Prostate gland (tissue), 2 donors: ENCODE measurements around the gene TNNI2. TPM values are rescaled to one million over a fixed set of nuclear protein-coding genes. Genes with fewer than 3 reads are reported as not detected.

Experiments
- DNase-seq: peaks from one replicate; pipeline ENCODE4 v3.0.0-alpha.2; 2019; ENCODE audit warnings: low spot score
- H3K27ac ChIP-seq, 2 donors: fragments of 200-600 bp; sonication (generic); 2 replicates each; pipeline ENCODE4 v1.5.1; 2017 to 2019
- H3K27me3 ChIP-seq: fragments of 200-600 bp; sonication (generic); replicated peaks from 2 replicates; pipeline ENCODE4 v1.5.1; 2019; ENCODE audit not compliant: insufficient read depth
- H3K36me3 ChIP-seq, 2 donors: fragments of 200-600 bp; sonication (generic); 1 replicate in 1 of 2; 2 replicates in 1 of 2; pipeline versions ENCODE4 v1.5.1 to v1.8.1; 2017 to 2019
- H3K4me1 ChIP-seq: fragments of 200-600 bp; sonication (generic); replicated peaks from 2 replicates; pipeline ENCODE4 v1.5.1; 2019
- H3K4me3 ChIP-seq, 2 donors: fragments of 200-600 bp; sonication (generic); 2 replicates each; pipeline ENCODE4 v1.5.1; 2017 to 2019
- H3K9me3 ChIP-seq: fragments of 200-600 bp; sonication (generic); 2 replicates; pipeline ENCODE4 v1.5.1; 2017
- POLR2A ChIP-seq: fragments of 450-650 bp; IDR thresholded peaks from one replicate; pipeline ENCODE4 v1.6.1; 2016; ENCODE audit warnings: antibody characterized with exemption, mild to moderate bottlenecking
- POLR2AphosphoS5 ChIP-seq: sonication (generic); formaldehyde crosslinking; IDR thresholded peaks from one replicate; pipeline ENCODE4 v1.6.1; 2017; ENCODE audit warnings: antibody characterized with exemption
- WGBS: methylation state at CpG from one replicate; pipeline ENCODE4 v1.1.5; 2018; 5-methylcytosine and 5-hydroxymethylcytosine counted together
- intact Hi-C: fragments of 100-400 bp; cut with DNase I; formaldehyde crosslinking; loops from one replicate; pipeline ENCODE4 v1.14.2; 2022
- total RNA-seq, 2 donors: library from RNA; depleted of rRNA; stranded (reverse); fragments of >200 nt; gene quantifications; one replicate each; pipeline ENCODE4 v1.1.0, GENCODE V29; 2016
- TF ChIP-seq, protein P1 (sequence below), 4 experiments: fragments of 200-600 bp in 2 of 4; fragments of 450-650 bp in 2 of 4; sonication (generic) in 2 of 4; IDR thresholded peaks; 1 replicate in 3 of 4; 2 replicates in 1 of 4; pipeline ENCODE4 v1.5.1; 2016 to 2019; ENCODE audit warnings: antibody characterized with exemption in 4 of 4, mild to moderate bottlenecking in 2 of 4, moderate library complexity in 2 of 4

Gene TNNI2
- total RNA-seq, 2 donors from 2014 or later: 5.5 TPM; not detected in 1

- no peak for DNase-seq
- no peak overlapping the region for H3K27ac ChIP-seq
- H3K27me3 ChIP-seq: no peaks in the 10 kb centered on the region
- no peak for TF ChIP-seq POLR2AphosphoS5
- no peak for TF ChIP-seq POLR2A
- TF ChIP-seq, protein P1, sequence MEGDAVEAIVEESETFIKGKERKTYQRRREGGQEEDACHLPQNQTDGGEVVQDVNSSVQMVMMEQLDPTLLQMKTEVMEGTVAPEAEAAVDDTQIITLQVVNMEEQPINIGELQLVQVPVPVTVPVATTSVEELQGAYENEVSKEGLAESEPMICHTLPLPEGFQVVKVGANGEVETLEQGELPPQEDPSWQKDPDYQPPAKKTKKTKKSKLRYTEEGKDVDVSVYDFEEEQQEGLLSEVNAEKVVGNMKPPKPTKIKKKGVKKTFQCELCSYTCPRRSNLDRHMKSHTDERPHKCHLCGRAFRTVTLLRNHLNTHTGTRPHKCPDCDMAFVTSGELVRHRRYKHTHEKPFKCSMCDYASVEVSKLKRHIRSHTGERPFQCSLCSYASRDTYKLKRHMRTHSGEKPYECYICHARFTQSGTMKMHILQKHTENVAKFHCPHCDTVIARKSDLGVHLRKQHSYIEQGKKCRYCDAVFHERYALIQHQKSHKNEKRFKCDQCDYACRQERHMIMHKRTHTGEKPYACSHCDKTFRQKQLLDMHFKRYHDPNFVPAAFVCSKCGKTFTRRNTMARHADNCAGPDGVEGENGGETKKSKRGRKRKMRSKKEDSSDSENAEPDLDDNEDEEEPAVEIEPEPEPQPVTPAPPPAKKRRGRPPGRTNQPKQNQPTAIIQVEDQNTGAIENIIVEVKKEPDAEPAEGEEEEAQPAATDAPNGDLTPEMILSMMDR (IDR thresholded peaks at IDR 0.05): no peak
- intact Hi-C loops: no loop called here
- no peak overlapping the region for H3K4me3 ChIP-seq
- 91% methylated on average over 4 of the region's 4 CpGs for WGBS
- no peaks in the 10 kb centered on the region for H3K4me1 ChIP-seq
- no peaks in the 10 kb centered on the region for H3K9me3 ChIP-seq
- no peaks in the 10 kb centered on the region for H3K36me3 ChIP-seq
These were observed 22.9 kb downstream of the TNNI2 start for GRCh38 chr11:1861435-1862411.

- Histone ChIP-seq H3K4me3 (no peak overlapping the region), H3K36me3 (no peaks in the 10 kb centered on the region), H3K4me1 (no peaks in the 10 kb centered on the region), H3K27ac (no peak overlapping the region), H3K9me3 (no peaks in the 10 kb centered on the region), H3K27me3 (no peaks in the 10 kb centered on the region)
- TF ChIP-seq POLR2A: no peak
- TF ChIP-seq POLR2AphosphoS5: no peak
- TF ChIP-seq, protein P1 (IDR thresholded peaks at IDR 0.05): no peak
- intact Hi-C loops: no loop called here
- no peak for DNase-seq
- 94% methylated on average over 13 of the region's 14 CpGs for WGBS
These were observed 24.0 kb downstream of the TNNI2 start for GRCh38 chr11:1862588-1863351.

DNA sequence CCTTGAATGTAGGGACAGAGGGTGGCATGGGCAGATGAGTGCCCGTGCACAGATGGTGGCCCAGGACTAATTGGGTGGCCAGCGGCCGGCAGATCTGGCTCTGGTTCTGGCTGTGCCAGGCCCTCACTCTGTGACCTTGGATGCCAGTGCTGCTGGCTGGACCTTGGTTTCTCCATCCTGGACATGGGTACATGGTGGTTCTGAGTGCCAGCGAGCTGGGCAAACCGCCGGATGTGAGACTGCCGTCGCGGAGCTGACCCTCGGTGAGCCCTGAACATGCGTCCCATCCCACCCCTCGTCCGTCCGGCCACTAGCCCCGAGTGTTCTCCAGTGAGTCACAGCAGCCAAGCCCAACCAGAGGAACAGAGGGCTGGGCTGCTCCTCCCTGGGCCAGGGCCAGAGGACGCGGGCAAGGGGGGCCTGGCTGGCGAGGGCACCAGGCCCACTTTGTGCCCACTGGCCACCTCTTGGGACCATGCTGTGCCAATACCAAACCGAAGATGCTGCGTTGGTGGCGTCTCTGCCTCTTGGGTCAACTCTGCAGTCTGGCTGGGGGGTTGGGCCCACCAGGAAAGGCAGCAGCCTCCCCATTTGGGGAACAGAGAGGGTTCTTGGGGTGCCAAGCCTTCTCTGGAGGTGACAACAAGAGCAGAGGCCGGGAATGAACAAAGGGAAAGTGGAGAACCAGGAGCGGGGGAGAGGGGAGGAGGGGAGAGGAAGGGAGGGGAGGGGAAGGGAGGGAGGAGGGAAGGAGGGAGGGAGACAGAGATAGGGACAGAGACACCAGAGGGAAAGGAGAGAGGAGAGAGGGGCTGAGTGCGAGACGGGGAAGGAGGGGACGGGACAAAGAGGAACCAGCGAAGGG lies 24.8 kb downstream of the TNNI2 start:
- Histone ChIP-seq H3K9me3 (no peaks in the 10 kb centered on the region), H3K4me3 (no peak overlapping the region), H3K4me1 (no peaks in the 10 kb centered on the region), H3K27me3 (no peaks in the 10 kb centered on the region), H3K27ac (peak overlapping the region; percentile 41 to 60), H3K36me3 (no peaks in the 10 kb centered on the region)
- TF ChIP-seq POLR2AphosphoS5: peak; percentile 7
- TF ChIP-seq POLR2A: no peak
- 21% methylated on average over 27 of the region's 27 CpGs for WGBS
- DNase-seq: peak; percentile 29
- intact Hi-C loops: no loop called here

GRCh38 chr11:1864231-1864630 lies 25.4 kb downstream of the TNNI2 start:
- Histone ChIP-seq H3K27me3 (no peaks in the 10 kb centered on the region), H3K36me3 (no peaks in the 10 kb centered on the region), H3K27ac (peak overlapping the region; percentile 41 to 60), H3K4me3 (no peak overlapping the region), H3K9me3 (no peaks in the 10 kb centered on the region), H3K4me1 (no peaks in the 10 kb centered on the region)
- no peak for TF ChIP-seq POLR2A
- TF ChIP-seq POLR2AphosphoS5: no peak
- TF ChIP-seq, protein P1 (IDR thresholded peaks at IDR 0.05): no peak
- intact Hi-C loops: no loop called here
- WGBS: 27% methylated on average over 18 of the region's 18 CpGs
- no peak for DNase-seq
